K562 (cell line): ENCODE results near the gene MYO3B. TPM values are rescaled to one million over a fixed set of nuclear protein-coding genes. Genes with fewer than 3 reads are reported as not detected.
A peak's percentile ranks its signal among the peaks of the same experiment; 100 is the strongest.

Experiments used
- CXXC5 ChIP-seq: fragments of 250-450 bp; sonication (Bioruptor Pico); IDR thresholded peaks from 2 replicates; pipeline ENCODE4 v1.8.0; 2022; ENCODE audit warnings: inconsistent platforms, mild to moderate bottlenecking, moderate library complexity
- JUND ChIP-seq, 2 experiments: IDR thresholded peaks; 2 replicates in 1 of 2; 3 replicates in 1 of 2; pipeline ENCODE4 v1.6.1; 2011; ENCODE audit warnings: borderline replicate concordance in 2 of 2, low read depth in 2 of 2, low read length in 2 of 2, improper control_type of control experiment in 1 of 2, missing biosample characterization in 1 of 2, missing genetic modification characterization in 1 of 2, missing genetic modification reagents in 1 of 2
- KDM2B ChIP-seq: fragments of 250-450 bp; sonication (Bioruptor Pico); IDR thresholded peaks from 2 replicates; pipeline ENCODE4 v1.8.0; 2021; ENCODE audit warnings: mild to moderate bottlenecking, moderate library complexity
- KLF10 ChIP-seq: fragments of 250-450 bp; sonication (Bioruptor Pico); IDR thresholded peaks from 2 replicates; pipeline ENCODE4 v1.6.1; 2021; ENCODE audit warnings: matching md5 sums
- KLF16 ChIP-seq: IDR thresholded peaks from 2 replicates; pipeline ENCODE4 v1.6.1; 2016; ENCODE audit warnings: antibody characterized with exemption
- MTA2 ChIP-seq: fragments of 450-650 bp; IDR thresholded peaks from 2 replicates; pipeline ENCODE4 v1.6.1; 2016; ENCODE audit warnings: low read depth
- PHB ChIP-seq: fragments of 250-450 bp; sonication (Bioruptor Pico); IDR thresholded peaks from 2 replicates; pipeline ENCODE4 v1.5.0; 2021
- PKNOX1 ChIP-seq: fragments of 450-650 bp; IDR thresholded peaks from 2 replicates; pipeline ENCODE4 v1.6.1; 2016
- RB1 ChIP-seq: fragments of 450-650 bp; IDR thresholded peaks from 2 replicates; pipeline ENCODE4 v1.6.1; 2017; ENCODE audit warnings: low read depth, mild to moderate bottlenecking
- TAL1 ChIP-seq: fragments of 450-650 bp; IDR thresholded peaks from 2 replicates; pipeline ENCODE4 v1.6.1; 2016; ENCODE audit warnings: mild to moderate bottlenecking
- ZNF124 ChIP-seq: sonication (generic); formaldehyde crosslinking; IDR thresholded peaks from 2 replicates; pipeline ENCODE4 v1.8.1; 2022; ENCODE audit warnings: missing genetic modification reagents
- ZNF3 ChIP-seq: fragments of 250-450 bp; sonication (Bioruptor Pico); IDR thresholded peaks from 2 replicates; pipeline ENCODE4 v1.5.0; 2021; ENCODE audit warnings: mild to moderate bottlenecking, moderate library complexity
- ZNF318 ChIP-seq, 2 experiments: fragments of 450-650 bp; IDR thresholded peaks; 2 replicates each; pipeline ENCODE4 v1.6.1; 2016; ENCODE audit warnings: mild to moderate bottlenecking in 2 of 2, borderline replicate concordance in 1 of 2, low read depth in 1 of 2, moderate library complexity in 1 of 2
- ZNF324 ChIP-seq: fragments of 250-450 bp; sonication (Bioruptor Pico); IDR thresholded peaks from 2 replicates; pipeline ENCODE4 v1.4.0; 2020; ENCODE audit warnings: mild to moderate bottlenecking
- polyA plus RNA-seq, 8 experiments: library from polyadenylated mRNA; depleted of rRNA in 4 of 8; stranded (reverse) in 5 of 8; unstranded in 3 of 8; fragments of >200 nt; fragmentation: Nextera tagmentation in 2 of 8; fragmentation: Illumina TruSeq in 1 of 8; extraction: Ambion mirVana in 2 of 8; extraction: Trizol in 1 of 8; gene quantifications; 2 replicates each; pipeline versions ENCODE4 v1.2.1 to v1.2.3, GENCODE V29; 2011 to 2014; ENCODE audit warnings: inconsistent platforms in 1 of 8, missing spikeins in 1 of 8
- total RNA-seq, 7 experiments: library from RNA; depleted of rRNA in 6 of 7; stranded (reverse); fragments of >200 nt in 6 of 7; fragmentation: Illumina TruSeq in 2 of 7; extraction: Trizol in 2 of 7; gene quantifications; 2 replicates each; pipeline versions ENCODE4 v1.2.1 to v1.2.3, GENCODE V29; 2011 to 2021; ENCODE audit warnings: low replicate concordance in 1 of 7
- TF ChIP-seq, protein P1 (sequence below), 2 experiments: fragments of 450-650 bp; IDR thresholded peaks; 2 replicates each; pipeline ENCODE4 v1.6.1; 2016
- TF ChIP-seq, protein P2 (sequence below), 2 experiments: IDR thresholded peaks; 2 replicates each; pipeline ENCODE4 v1.6.1; 2012; ENCODE audit warnings: improper control_type of control experiment in 2 of 2, low read depth in 2 of 2, low read length in 2 of 2, borderline replicate concordance in 1 of 2

MYO3B gene
- total and polyA plus RNA-seq, 9 of the 15 experiments (the other 6 are each of a cell fraction or from before 2014, with no cell fraction given): 2.7 to 6.5 (median 3.6) TPM

GRCh38 chr2:170324640-170325046, 146.7 kb downstream of the MYO3B start (continued):
- TF ChIP-seq, protein P1, sequence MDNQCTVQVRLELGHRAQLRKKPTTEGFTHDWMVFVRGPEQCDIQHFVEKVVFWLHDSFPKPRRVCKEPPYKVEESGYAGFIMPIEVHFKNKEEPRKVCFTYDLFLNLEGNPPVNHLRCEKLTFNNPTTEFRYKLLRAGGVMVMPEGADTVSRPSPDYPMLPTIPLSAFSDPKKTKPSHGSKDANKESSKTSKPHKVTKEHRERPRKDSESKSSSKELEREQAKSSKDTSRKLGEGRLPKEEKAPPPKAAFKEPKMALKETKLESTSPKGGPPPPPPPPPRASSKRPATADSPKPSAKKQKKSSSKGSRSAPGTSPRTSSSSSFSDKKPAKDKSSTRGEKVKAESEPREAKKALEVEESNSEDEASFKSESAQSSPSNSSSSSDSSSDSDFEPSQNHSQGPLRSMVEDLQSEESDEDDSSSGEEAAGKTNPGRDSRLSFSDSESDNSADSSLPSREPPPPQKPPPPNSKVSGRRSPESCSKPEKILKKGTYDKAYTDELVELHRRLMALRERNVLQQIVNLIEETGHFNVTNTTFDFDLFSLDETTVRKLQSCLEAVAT (IDR thresholded peaks at IDR 0.05): no peak
- no peak for TF ChIP-seq ZNF124 (CRISPR knock-in tag)
- TF ChIP-seq, protein P2, sequence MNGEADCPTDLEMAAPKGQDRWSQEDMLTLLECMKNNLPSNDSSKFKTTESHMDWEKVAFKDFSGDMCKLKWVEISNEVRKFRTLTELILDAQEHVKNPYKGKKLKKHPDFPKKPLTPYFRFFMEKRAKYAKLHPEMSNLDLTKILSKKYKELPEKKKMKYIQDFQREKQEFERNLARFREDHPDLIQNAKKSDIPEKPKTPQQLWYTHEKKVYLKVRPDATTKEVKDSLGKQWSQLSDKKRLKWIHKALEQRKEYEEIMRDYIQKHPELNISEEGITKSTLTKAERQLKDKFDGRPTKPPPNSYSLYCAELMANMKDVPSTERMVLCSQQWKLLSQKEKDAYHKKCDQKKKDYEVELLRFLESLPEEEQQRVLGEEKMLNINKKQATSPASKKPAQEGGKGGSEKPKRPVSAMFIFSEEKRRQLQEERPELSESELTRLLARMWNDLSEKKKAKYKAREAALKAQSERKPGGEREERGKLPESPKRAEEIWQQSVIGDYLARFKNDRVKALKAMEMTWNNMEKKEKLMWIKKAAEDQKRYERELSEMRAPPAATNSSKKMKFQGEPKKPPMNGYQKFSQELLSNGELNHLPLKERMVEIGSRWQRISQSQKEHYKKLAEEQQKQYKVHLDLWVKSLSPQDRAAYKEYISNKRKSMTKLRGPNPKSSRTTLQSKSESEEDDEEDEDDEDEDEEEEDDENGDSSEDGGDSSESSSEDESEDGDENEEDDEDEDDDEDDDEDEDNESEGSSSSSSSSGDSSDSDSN (IDR thresholded peaks at IDR 0.05; ENCODE audit: borderline replicate concordance in 1 of 2, low read depth in 2 of 2, low read length in 2 of 2): 0 out of 4 replicates have a peak, but pooled peaks of 1 of the 2 experiments have one; percentile 38
- peak; percentile 51; the same call in 1 of the 2 replicates for TF ChIP-seq KLF16
- no peak for TF ChIP-seq KLF10 (CRISPR knock-in tag)
- TF ChIP-seq MTA2: no peak
- no peak for TF ChIP-seq PKNOX1
- no peak for TF ChIP-seq ZNF324 (CRISPR knock-in tag)
- TF ChIP-seq CXXC5 (CRISPR knock-in tag): no peak
- no peak for TF ChIP-seq KDM2B
- TF ChIP-seq ZNF3 (CRISPR knock-in tag): no peak
- TF ChIP-seq TAL1: no peak
- TF ChIP-seq ZNF318 (IDR thresholded peaks at IDR 0.05; ENCODE audit: borderline replicate concordance in 1 of 2, low read depth in 1 of 2): no peak
- TF ChIP-seq RB1: peak; percentile 83; the same call in 1 of the 2 replicates
- no peak for TF ChIP-seq PHB (CRISPR knock-in tag)
- peak; percentile 56; the same call in 1 of the 2 replicates for TF ChIP-seq JUND (IDR thresholded peaks at IDR 0.05; ENCODE audit: borderline replicate concordance, low read depth, low read length)
- peak; percentile 45; the same call in 1 of the 3 replicates for TF ChIP-seq JUND (tag; IDR thresholded peaks at IDR 0.05; ENCODE audit: borderline replicate concordance, low read depth, low read length)
